Brain pericyte (primary cell): ENCODE data around the gene HNRNPUL2.
A peak's percentile ranks its signal among the peaks of the same experiment; 100 is the strongest.
"Not testable (repeated sequence)": the region's sequence is repeated elsewhere in the genome, so short reads cannot be mapped to it uniquely, and the experiment has no call there.

ENCODE experiments used
- DNase-seq: peaks from one replicate; pipeline ENCODE4 v3.0.0-alpha.2; 2012; ENCODE audit warnings: low read depth, low spot score

HNRNPUL2 gene

DNA sequence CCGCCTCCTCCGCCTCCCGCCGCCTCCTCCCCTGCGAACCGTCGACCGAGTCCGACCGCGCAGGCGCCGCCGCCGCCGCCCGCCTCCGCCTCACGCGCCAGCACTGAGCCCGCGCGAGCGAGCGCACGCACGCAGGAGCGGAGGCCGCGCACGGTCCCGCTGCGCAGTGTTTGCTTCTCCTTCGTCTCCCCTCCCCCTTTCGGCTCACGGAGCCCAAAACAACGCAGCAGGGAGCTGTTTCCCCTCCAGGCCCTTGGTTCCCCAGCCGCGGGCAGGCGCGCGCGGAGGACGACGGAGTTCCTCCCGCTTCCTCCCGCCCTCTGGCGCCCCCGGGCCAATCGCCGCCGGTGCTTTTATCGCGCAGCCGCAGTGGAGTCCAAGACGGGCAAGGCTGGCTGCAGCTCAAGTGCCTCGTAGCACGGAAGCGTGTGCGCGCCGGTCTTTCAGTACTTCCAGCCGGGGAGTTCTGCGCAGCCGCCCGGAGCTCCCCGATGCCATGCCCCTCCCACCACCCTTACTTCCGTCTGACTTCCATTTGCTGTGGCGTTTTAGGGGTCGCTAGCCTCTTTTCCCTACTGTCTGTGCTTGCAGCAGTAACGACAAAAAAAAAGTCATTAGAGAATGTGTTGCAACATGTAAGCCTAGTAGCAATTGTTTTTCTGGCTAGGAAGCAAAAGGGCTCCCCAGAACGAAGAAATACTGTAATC is at the start of gene HNRNPUL2:
Gene HNRNPUL2, minus strand, starts transcription at position 293 of the 707 bp plus-strand sequence. CDS start 301 bp downstream, outside the sequence.
- peak; percentile 97 for DNase-seq

DNA sequence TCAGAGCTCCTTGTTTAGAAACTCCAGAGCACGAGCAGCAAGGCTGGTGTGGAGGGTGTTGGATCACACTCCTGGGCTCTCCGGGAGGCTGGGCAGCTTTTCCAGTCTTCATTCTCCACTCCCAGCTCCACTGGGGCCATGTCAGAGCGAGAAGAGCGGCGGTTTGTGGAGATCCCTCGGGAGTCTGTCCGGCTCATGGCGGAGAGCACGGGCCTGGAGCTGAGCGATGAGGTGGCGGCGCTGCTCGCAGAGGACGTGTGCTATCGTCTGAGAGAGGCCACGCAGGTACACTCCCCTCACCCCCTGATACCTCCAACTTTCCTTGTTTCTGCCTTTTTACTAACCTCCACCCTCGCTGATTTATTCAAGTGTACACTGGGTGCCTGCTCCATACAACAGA is 48.4 kb upstream of the HNRNPUL2 start:
- no peak for DNase-seq

DNA sequence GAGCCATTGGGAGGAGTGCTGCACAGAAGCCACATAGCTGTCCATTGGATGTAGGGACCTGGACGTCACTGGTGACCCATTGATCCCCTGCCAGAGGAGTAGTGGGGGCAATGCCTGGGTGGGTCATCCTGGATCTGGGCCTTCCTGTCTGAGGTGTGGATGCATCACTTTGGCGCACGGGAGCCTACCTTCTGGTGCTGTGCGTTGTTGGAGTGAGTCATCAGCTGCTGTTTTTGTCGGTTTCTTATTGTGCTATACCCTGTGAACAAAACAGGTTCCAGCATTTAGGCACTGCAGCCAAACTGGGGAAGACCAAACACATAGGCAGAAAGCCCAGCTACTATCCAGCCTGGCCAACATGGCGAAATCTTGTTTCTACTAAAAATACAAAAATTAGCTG is 47.1 kb upstream of the HNRNPUL2 start:
- no peak for DNase-seq

DNA sequence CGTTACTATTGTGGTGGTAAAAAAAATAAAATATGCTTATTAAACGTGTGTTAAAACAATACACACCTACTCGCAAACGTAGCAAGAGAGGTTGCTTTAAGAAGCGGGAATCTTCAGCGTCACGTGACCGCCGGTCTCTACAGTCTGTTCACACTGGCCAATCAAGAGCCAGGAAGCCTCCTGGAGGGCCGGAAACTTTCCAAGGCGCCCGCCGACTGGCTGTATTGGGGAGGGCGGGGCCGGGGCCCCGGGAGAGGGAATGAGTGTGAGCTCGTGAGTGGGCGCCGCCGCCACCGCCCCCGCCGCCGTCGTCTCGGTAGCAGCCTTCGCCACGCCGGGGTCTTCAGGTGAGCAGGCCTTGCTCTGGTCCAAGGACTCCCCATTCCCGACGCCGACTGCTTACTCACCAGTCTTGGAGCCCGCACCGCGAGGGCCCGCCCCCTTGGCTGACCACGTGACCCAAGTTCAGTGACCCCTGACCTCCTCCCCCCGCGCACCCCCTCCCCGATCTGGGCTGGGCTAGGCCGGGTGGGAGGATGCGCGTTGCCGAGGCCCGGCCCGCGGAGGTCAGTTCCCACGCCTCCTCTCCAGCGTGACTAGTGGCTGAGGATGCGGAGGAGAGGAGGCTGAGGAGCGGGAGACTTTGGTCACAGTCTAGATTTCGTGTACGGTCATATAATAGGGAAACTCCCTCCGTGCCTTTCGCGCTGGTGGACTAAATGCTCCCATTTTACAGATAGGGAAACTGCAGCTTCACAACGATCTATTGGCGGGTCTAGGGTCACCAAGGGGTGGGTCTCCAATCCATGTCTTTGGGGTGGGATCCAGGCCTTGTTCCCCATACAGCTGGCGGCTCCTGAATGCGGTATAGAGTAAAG is 44.1 kb upstream of the HNRNPUL2 start, which contains the start of gene TAF6L:
Gene TAF6L, plus strand, starts transcription at position 253 of the 878 bp plus-strand sequence. CDS start 4,388 bp downstream, outside the sequence.
- peak; percentile 78 for DNase-seq

DNA sequence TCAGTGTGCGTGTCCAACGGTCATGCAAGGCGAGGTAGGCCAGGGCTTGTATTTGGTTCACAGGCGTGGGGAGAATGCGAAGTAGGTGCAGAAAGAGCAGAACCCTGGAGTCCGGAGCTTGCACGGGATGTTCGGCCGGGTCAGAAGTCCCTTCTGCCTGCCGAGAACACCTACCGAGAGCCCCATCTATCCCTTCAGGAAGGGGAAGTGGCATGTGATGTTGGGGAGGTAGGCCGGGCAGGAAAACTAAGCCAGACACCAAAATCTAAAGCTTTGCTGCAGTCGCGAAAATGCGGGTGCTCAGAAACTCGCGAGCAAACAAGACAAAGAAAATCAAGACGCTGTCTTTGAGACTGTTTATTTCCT is 43.5 kb upstream of the HNRNPUL2 start:
- DNase-seq, result peak; percentile 22

DNA sequence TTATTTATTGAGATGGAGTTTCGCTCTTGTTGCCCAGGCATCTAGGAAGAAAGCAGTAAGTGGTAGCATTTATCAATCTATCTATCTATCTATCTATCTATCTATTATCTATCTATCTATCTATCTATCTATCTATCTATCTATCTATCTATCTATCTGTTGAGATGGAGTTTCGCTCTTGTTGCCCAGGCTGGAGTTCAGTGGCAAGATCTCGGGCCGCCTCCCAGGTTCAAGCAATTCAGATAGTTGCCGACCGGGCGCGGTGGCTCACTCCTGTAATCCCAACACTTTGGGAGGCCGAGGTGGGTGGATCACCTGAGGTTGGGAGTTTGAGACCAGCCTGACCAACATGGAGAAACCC is 33.6 kb upstream of the HNRNPUL2 start:
- not testable (repeated sequence) for DNase-seq

DNA sequence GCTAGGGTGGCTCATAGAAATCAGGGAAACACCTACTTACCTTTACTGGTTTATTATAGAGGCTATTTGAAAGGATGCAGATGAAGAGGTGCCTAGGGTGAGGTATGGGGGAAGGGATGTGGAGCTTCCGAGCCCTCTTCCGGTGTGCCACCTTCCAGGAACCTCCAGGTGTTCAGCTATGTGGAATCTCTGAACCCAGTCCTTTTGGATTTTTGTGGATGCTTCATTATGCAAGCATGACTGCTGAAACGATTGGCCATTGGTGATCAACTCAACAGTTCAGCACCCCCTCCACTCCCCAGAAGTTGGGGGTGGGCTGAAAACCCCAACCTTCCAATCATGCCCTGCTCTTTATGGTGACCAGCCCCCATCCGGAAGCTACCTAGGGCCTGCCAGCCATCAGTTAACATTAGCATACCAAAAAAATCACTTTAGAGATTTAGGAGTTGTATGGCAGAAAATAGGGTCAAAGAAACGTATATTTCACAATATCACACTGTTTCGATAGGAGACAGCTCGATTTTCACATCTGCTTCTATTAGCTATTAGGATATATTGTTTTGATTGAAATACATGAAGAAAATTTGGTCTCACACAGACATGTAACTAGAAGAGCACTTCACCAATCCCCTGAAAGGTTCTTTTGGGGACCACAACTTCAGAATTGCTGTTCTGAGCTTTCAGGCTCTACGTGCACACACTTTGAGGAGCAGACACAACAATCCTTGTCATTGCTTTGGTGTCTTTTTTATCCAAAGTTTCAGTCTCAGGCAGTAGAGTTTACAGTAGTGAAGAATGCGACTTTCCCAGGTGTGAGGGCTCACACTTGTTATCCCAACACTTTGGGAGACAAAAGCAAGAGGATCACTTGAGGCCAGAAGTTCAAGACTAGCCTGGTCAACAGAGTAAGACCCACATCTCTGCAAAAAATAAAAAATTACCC is 30.9 kb upstream of the HNRNPUL2 start:
- no peak for DNase-seq

DNA sequence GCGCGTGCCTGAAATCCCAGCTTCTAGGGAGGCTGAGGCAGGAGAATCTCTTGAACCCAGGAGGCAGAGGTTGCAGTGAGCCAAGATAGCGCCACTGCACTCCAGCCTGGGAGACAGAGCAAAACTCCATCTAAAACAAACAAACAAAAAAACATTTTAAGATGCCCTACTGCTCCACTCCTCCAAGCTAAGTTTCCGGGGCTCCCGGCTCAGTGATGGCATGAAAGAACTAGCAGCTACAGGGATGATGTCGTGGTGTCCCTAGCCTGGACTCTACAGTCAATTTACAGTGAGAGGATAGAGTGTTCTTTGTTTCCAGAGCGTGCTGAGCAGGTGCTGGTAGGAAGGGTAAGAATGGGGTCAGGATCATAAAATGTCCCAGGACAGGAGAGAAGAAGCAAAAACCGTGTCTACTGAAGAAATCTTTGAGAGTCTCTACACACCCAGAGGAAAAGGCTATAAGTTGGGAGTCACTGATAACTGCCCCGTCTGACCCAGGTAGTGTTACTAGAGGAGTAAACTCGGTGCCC is 27.9 kb upstream of the HNRNPUL2 start:
- DNase-seq, result no peak

DNA sequence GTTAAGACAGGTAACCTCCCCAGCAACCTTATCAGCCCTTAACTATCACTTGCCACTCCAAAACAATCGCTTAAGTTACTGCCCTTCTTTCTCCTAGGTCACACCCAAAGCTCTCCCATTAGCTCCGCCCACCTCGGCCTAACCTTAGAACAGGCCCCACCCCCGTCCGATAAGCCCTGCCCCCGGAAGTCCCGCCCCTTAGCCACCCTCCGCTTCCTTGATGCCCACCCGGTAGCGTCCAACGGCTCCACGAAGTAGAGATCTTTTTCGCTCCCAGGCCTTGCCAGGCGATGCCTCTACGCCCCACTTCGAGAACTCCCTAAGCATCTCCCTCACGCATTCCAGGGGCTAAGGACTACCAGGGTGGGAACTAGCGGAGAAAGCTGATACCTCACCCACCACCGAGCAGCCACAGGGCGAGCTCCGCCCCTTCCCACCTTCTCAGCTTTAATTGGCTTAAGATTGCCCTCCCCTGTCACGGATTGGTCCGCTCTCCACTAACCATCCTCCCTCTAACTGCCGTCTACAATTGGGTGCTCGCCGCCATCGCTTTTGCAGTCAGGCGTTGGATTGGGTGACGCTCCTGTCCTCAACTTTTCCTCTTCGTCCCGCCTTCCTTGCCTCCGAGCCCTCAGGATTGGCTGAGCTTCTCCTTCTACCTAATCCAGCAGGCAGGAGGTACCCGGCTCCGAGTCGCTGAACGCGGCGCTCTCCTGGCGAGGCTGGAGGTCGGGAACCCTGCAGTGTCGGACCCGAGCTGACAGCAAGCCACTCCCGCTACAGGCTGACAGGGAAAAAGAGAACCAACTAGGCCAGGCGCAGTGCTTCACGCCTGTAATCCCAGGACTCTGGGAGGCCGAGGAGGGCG is 26.7 kb upstream of the HNRNPUL2 start, which contains the start of gene ZBTB3:
Gene ZBTB3, minus strand, starts transcription at position 425 of the 868 bp plus-strand sequence. CDS start 496 bp downstream, outside the sequence.
- DNase-seq, result peak; percentile 98

DNA sequence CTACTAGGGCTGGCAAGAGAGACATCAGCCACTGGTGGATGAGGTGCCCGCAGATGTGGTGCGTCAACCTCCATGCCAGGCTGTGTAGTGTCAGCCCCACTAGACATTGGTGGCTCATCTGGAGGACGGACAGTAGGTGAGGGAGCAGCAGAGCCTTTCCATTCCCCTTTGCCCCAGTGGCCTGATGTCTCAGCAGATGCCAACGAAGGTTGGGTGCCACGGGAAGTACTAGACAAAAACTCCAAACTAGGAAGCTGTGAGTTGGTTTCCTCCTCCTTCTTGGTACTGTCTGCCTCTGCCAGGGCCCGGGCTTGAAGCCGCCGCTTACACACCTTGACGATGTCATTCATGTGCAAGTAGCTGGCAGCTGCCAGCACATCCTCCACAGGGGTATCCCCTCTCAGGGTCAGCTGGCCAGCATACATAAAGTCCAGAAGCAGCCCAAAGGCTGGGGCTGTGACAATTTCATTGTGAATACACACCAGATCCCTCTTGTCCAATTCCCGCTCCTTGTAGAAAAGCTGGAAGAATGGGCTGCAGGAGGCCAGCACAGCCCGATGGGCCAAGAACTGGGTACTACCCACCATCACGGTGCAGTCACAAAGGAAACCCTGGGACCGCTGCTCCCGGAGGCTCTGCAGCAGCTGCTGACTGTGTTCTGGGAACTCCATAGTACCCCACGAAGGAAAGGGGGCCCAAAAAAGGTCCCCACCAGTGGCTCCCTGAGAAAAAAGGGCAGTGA is 25.9 kb upstream of the HNRNPUL2 start:
- DNase-seq, result no peak

DNA sequence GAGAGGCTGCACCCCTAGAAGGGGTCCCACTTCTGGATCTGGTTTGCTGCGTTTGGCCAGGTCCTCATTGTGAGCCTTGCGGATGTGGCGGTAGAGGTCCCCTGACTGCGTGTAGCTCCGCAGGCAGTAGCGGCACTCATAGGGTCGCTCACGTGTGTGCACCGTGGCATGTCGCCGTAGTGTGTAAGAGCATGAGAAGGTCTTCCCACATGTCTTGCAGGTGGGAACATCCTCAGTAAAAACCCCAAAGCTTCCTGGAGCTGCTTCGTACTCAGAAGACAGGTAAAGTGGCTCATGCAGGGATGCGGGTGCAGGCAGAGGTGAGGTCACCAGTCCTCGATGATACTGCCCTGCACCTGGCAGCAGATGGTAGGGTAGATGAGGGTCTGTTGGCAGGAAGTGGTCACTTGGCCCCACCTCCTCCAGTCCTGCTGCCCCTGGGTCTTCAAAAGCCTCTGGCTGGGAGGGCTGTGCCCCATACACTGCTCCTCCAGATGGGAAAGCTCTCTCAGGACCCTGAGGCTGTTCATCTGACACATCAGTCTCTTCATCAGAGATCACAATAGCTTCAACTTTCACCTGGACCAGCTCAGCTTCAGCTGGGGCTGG is 25.0 kb upstream of the HNRNPUL2 start:
- no peak for DNase-seq

DNA sequence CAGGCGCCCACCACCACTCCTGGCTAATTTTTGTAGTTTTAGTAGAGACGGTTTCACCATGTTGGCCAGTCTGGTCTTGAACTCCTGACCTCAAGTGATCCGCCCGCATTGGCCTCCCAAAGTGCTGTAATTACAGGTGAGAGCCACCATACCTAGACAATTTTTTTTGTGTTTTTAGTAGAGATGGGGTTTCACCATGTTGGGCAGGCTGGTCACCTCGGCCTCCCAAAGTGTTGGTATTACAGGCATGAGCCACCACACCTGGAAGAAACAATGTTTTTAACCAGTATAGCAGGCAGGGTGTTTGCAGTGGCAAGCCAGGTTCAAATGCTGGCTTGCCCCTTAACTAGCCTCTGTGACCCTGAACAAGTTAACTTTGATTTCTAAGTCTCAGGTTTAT is 22.7 kb upstream of the HNRNPUL2 start:
- DNase-seq, result not testable (repeated sequence)

DNA sequence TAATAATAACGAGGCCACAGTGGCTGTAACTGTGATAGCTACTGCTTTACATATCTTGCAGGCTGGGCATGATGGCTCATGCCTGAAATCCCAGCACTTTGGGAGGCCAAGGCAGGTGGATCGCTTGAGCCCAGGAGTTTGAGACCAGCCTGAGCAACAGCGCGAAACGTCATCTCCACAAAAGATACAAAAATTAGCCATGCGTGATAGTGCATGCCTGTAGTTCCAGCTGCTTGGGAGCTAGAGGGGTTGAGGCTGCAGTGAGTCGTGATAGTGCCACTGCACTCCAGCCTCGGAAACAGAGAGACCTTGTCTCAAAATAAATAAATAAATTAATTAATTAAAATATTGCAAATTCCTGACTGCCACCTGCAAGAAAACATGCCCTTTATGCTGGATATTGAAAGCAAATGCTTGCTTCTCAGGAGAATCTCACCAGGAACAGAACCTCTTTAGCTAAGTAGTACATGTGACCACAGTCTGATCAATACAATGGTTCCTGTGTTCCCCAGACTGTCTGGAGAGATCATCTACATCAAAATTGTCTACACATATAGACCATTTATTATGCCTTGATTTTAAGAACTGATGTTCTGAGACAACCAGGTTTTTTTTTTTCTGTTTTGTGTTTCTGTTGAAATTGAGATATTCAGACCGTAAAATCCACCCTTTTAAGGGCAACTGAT is 20.4 kb upstream of the HNRNPUL2 start:
- no peak for DNase-seq

DNA sequence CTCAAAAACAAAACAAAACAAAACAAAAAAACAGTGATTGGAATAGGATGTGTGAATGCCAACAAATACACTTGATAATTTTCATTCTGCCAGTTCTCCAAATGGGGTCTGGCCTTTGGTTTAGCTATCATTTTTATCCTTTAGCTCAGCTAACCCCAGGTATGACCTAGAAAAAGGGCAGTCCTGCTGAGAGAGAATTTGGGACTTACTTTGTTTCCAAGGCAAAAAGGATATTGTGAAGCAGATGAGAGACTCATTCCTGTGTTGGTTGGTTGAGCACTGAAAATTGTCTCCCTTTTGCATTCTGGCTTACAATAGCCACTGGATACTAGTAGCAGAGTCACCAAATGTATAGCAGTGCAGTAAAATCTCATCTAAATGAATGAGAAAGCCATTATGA is 9.9 kb upstream of the HNRNPUL2 start:
- no peak for DNase-seq

DNA sequence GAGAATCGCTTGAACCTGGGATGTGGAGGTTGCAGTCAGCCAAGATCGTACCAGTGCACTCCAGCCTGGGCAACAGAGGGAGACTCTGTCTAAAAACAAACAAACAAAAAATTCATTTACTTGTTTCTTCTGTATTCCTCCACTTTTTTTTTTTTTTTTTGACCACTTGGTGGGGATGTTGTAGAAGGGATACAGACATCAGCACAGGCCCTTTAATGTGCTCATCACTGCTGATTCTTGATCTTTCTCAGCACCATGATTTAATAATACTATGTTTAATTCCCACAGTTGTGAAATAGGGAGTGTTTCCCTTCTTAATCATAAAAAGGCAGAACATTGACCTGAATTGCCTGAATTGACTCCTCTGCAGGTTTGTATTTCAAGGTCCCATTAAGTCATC is 5.6 kb upstream of the HNRNPUL2 start:
- DNase-seq, result no peak

DNA sequence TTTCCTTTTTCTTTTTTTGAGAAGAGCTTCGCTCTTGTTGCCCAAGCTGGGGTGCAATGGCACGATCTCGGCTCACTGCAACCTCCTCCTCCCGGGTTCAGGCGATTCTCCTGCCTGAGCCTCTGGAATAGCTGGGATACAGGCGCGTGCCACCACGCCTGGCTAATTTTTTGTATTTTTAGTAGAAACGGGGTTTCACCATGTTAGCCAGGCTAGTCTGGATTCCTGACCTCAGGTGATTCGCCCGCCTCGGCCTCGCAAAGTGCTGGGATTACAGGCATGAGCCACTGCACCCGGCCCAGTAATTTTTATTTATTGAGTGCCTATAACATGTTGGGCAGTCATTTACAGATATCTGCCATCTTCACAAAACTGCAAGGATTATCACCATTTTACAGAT is 2.8 kb upstream of the HNRNPUL2 start:
- not testable (repeated sequence) for DNase-seq

DNA sequence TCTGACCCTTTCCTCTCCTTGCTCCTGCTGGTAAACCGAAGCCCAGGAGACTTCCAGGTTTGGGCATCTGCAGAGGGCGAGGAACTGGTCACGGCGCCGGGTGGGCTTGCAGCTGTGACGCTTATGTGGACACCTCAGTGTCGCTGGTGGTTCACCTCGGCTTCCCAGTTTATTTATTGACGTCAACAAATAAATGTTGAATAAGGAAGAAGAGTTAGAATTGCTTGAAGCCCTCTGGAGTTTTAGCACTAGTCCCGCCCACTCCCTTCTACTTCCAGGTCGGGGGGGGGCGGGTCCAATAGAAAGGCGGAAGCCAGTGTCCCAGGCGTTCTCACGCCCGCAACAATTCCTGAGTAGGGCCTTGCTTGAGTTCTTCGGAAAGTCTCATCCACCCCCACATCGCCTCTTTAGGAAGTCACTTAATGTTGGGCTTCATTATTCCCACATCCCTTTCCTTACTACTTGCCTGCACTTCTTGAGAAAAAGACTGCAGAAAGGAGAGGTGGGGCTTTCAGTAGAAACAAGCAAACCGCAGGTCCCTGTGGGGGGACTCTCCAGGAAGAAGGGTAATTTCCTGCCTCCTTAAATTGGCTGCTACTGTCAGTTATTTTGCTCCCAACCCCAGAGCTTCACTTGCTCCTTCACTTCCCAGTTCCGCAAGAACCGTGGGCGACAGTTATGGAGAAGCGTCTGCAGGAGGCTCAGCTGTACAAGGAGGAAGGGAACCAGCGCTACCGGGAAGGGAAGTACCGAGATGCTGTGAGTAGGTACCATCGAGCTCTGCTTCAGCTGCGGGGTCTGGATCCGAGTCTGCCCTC is 1.1 kb upstream of the HNRNPUL2 start, which contains the start of gene TTC9C:
Gene TTC9C, plus strand, starts transcription at position 316 of the 818 bp plus-strand sequence. Its CDS starts 363 bp downstream, at position 679.
- DNase-seq, result no peak

DNA sequence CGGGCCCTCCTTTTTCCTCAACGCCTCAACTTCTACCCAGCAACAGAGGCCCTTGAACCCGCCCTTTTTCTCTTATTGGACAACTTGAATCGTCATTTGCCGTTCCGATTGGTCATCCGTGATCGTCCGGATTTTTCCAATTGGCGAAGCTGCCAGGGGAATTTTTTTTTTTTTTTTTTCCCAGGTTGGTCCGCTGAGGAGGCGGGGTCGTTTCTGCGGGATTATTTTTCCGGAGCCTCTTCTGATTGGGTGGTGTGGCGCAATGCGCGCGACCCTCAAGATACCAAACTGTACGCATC is 564 bp upstream of the HNRNPUL2 start:
- peak; percentile 87 for DNase-seq
